ENCODE results near the gene SORCS2. TPM values are rescaled to one million over a fixed set of nuclear protein-coding genes. Genes with fewer than 3 reads are reported as not detected.

SORCS2 gene
- total RNA-seq, 4 donors from 2014 or later: 0.48 to 1.8 (median 0.68) TPM; not detected in 1

DNA sequence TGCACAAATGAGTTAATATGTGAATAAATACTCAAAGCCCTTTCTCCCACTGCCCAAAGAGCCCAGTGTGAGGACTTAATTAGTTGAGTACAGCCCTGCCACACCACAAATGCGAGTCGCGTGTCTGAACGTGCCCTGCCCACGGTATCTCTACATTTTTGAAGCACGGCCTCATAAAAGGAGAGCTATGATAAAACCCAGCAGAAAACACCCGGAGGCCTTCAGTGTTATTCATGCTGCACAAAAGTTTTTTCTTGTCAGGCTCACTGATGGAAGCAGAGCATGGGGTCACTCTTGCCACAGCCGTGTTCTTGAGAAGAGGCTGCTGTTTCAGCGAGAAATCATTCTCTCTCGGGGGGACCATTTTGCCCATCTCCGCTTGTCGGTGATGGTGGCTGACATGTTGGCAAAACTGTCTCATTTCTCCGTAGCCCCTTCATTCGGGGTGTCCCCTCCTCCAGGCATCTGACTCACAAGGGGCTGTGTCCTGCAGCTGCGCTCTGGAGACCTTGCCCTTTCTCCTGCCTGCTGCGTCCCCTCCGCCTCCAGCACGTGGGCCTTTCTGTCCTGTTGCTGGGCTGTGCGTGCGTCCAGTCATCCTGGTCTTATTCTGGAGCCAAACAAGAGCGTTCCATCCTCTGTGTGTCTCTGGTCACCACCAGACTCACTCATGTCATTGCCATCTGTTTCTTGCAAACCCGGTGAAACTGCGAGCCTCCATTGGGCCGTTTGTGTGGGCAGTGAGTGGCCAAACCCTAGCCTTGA lies 88.8 kb downstream of the SORCS2 start:
- no peak overlapping the region for H3K4me3 ChIP-seq
- no peak for TF ChIP-seq EP300 (IDR thresholded peaks at IDR 0.05; ENCODE audit: low read depth)
- no peak for TF ChIP-seq POLR2A (IDR thresholded peaks at IDR 0.05)
- TF ChIP-seq, protein P1, sequence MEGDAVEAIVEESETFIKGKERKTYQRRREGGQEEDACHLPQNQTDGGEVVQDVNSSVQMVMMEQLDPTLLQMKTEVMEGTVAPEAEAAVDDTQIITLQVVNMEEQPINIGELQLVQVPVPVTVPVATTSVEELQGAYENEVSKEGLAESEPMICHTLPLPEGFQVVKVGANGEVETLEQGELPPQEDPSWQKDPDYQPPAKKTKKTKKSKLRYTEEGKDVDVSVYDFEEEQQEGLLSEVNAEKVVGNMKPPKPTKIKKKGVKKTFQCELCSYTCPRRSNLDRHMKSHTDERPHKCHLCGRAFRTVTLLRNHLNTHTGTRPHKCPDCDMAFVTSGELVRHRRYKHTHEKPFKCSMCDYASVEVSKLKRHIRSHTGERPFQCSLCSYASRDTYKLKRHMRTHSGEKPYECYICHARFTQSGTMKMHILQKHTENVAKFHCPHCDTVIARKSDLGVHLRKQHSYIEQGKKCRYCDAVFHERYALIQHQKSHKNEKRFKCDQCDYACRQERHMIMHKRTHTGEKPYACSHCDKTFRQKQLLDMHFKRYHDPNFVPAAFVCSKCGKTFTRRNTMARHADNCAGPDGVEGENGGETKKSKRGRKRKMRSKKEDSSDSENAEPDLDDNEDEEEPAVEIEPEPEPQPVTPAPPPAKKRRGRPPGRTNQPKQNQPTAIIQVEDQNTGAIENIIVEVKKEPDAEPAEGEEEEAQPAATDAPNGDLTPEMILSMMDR (IDR thresholded peaks at IDR 0.05): no peak
- no peak for TF ChIP-seq POLR2AphosphoS5 (IDR thresholded peaks at IDR 0.05)
- no peaks in the 10 kb centered on the region for H3K27me3 ChIP-seq
- intact Hi-C loops (cut with DNase I; ENCODE audit: low total_unique reads): no loop called here
- no peak overlapping the region for H3K27ac ChIP-seq
- WGBS, 2 donors (ENCODE audit: low coverage in 1 of 2): 77% methylated on average over 24 of the region's 24 CpGs; no CpG with 5 or more reads in 1 of the 2 donors
- DNase-seq: no peak
- peaks cover 0 to 3% (median 0%) of the 10 kb centered on the region in 4 donors for H3K4me1 ChIP-seq
- H3K36me3 ChIP-seq: no peaks in the 10 kb centered on the region
- H3K9me3 ChIP-seq: no peaks in the 10 kb centered on the region
- in situ Hi-C loops (cut with MboI; ENCODE audit: low pct_ligation_motif_present in 1 of 4, low pct_unique_long_range_greater_than_20kb in 1 of 4, low sequenced_read_pairs in 3 of 4): no loop called here

DNA sequence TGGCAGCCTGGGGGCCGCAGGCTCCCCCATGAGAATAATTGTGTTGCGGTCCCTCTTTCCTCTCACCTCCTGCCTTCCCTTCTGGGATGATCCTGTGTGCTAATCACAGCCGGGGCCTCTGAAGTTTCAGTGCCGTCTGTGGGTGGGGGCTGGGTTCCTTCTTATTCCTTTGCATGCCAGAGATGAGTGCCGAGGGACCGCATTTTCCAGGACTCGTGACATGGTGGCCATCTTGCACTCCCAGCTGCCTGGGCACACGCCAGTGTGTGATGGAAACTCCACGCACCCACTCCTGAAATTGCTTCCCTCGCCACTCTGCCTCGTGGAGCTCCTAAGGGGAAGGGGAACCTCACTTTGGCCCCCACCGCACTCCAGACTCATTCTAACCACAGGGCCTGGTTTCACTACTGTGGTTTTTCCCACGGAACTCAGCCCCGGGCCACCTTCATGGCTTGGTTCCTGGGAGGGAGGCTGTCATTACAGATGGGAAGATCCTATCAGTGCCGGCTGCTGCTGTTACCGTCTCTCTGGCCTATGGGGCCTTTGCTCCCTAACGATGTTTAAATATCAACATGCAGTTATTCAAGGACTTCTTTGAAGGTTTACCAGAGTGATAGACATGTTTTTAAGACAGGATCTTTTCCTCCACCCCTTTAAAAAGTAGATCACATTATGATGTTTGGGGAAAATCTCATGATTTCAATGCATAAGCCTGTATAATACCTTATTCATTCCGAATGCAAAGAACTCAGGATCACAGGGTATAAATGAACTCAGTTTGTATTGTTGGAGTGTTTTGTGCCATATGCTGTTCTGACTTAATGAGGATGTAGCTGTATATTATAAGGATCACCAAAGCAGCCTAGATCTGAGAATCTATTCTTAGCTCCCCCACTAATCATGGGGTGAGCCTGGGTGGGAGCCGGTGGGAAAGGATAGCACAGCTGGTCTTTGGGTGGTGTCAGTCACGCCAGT lies 89.6 kb downstream of the SORCS2 start:
- in situ Hi-C loops (cut with MboI; ENCODE audit: low pct_ligation_motif_present in 1 of 4, low pct_unique_long_range_greater_than_20kb in 1 of 4, low sequenced_read_pairs in 3 of 4): no loop called here
- H3K27ac ChIP-seq: no peak overlapping the region
- H3K4me1 ChIP-seq: peaks cover 0 to 3% (median 0%) of the 10 kb centered on the region in 4 donors
- no peaks in the 10 kb centered on the region for H3K27me3 ChIP-seq
- no peak overlapping the region for H3K4me3 ChIP-seq
- no peak for DNase-seq
- no peaks in the 10 kb centered on the region for H3K36me3 ChIP-seq
- no peak for TF ChIP-seq POLR2AphosphoS5 (IDR thresholded peaks at IDR 0.05)
- TF ChIP-seq POLR2A (IDR thresholded peaks at IDR 0.05): no peak
- no peak for TF ChIP-seq EP300 (IDR thresholded peaks at IDR 0.05; ENCODE audit: low read depth)
- TF ChIP-seq, protein P1 (IDR thresholded peaks at IDR 0.05): no peak
- H3K9me3 ChIP-seq: no peaks in the 10 kb centered on the region
- 56 to 66% methylated on average over 1 to 20 of the region's 20 CpGs for WGBS, 2 donors (ENCODE audit: low coverage in 1 of 2)
- intact Hi-C loops (cut with DNase I; ENCODE audit: low total_unique reads): no loop called here

DNA sequence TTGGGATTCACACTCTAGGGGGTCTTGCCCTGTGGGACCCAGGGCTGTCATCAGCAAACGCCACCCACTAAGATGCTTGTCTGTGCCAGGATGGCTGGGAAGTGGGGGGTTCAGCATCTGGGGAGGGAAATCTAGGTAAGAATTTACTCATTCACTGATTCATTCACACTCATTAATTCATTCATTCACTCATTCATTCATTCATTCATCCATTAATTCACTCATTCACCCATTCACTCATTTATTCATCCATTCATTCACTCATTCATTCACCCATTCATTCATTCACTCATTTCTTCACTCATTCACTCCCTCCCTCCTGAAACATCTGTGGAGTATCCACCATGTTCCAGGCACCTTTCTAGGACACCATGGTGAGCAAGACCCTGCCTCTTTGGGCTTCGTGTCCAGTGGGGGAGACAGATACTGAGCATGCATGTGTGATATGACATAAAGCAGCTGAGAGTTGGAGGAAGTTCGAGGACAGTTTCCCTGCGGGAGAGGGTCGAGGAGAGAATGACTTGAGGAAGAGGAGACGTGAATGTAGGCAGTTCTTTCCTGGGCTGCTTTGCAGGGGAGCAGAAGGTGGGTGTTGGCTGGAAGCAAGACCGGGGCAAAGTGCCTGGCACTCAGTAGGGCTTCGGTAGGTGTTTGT lies 90.6 kb downstream of the SORCS2 start:
- Histone ChIP-seq H3K4me3 (no peak overlapping the region), H3K27ac (no peak overlapping the region), H3K36me3 (no peaks in the 10 kb centered on the region), H3K27me3 (no peaks in the 10 kb centered on the region), H3K9me3 (no peaks in the 10 kb centered on the region), H3K4me1 (peaks cover 0 to 3% (median 0%) of the 10 kb centered on the region in 4 donors)
- no peak for DNase-seq
- intact Hi-C loops (cut with DNase I; ENCODE audit: low total_unique reads): no loop called here
- TF ChIP-seq, protein P1 (IDR thresholded peaks at IDR 0.05): no peak
- TF ChIP-seq POLR2A (IDR thresholded peaks at IDR 0.05): no peak
- 76% methylated on average over 8 of the region's 8 CpGs; no CpG with 5 or more reads in 1 of the 2 donors for WGBS, 2 donors (ENCODE audit: low coverage in 1 of 2)
- in situ Hi-C loops (cut with MboI; ENCODE audit: low pct_ligation_motif_present in 1 of 4, low pct_unique_long_range_greater_than_20kb in 1 of 4, low sequenced_read_pairs in 3 of 4): no loop called here
